Effector CD8-positive, alpha-beta T cell (primary cell): Measurements from ENCODE around the gene ANTXR1.

Experiments used
- DNase-seq: peaks from one replicate; lab custom pipeline; 2025; lab: John Stamatoyannopoulos, UW

ANTXR1 gene

GRCh38 chr2:69133898-69134297 lies 120.9 kb downstream of the ANTXR1 start:
- DNase-seq: no peak

GRCh38 chr2:69134306-69134945 lies 121.4 kb downstream of the ANTXR1 start:
- no peak for DNase-seq

- DNase-seq: no peak
Observed at GRCh38 chr2:69138247-69138772, 125.3 kb downstream of the ANTXR1 start.

- no peak for DNase-seq
Observed at GRCh38 chr2:69138793-69139459, 125.9 kb downstream of the ANTXR1 start.

GRCh38 chr2:69139778-69140670 lies 127.0 kb downstream of the ANTXR1 start:
- DNase-seq: no peak

GRCh38 chr2:69141061-69141460 lies 128.1 kb downstream of the ANTXR1 start:
- no peak for DNase-seq

- DNase-seq: no peak
Observed at GRCh38 chr2:69143748-69144360, 130.9 kb downstream of the ANTXR1 start.

- DNase-seq: no peak
Observed at GRCh38 chr2:69145204-69145603, 132.2 kb downstream of the ANTXR1 start.

GRCh38 chr2:69147841-69148533 lies 135.0 kb downstream of the ANTXR1 start:
- no peak for DNase-seq

GRCh38 chr2:69149631-69150215 lies 136.7 kb downstream of the ANTXR1 start:
- DNase-seq: no peak

- DNase-seq: no peak
Observed at GRCh38 chr2:69151931-69152330, 139.0 kb downstream of the ANTXR1 start.

GRCh38 chr2:69152847-69153583 lies 140.0 kb downstream of the ANTXR1 start:
- DNase-seq: no peak

GRCh38 chr2:69154106-69154505 lies 141.1 kb downstream of the ANTXR1 start:
- no peak for DNase-seq

- no peak for DNase-seq
Observed at GRCh38 chr2:69156624-69157023, 143.6 kb downstream of the ANTXR1 start.

- DNase-seq: no peak
Observed at GRCh38 chr2:69157441-69157840, 144.5 kb downstream of the ANTXR1 start.

- DNase-seq: no peak
Observed at GRCh38 chr2:69159986-69160385, 147.0 kb downstream of the ANTXR1 start.

GRCh38 chr2:69162057-69162456 lies 149.1 kb downstream of the ANTXR1 start:
- DNase-seq: no peak

GRCh38 chr2:69163109-69163508 lies 150.1 kb downstream of the ANTXR1 start:
- DNase-seq: no peak

- DNase-seq: no peak
Observed at GRCh38 chr2:69163556-69163955, 150.6 kb downstream of the ANTXR1 start.

GRCh38 chr2:69164061-69164778 lies 151.2 kb downstream of the ANTXR1 start:
- DNase-seq: no peak
